ENCODE measurements around the gene PEPD.

Gene PEPD

GRCh38 chr19:33510462-33511194 lies 11.0 kb downstream of the PEPD start:
- DNase-seq, result no peak

DNA sequence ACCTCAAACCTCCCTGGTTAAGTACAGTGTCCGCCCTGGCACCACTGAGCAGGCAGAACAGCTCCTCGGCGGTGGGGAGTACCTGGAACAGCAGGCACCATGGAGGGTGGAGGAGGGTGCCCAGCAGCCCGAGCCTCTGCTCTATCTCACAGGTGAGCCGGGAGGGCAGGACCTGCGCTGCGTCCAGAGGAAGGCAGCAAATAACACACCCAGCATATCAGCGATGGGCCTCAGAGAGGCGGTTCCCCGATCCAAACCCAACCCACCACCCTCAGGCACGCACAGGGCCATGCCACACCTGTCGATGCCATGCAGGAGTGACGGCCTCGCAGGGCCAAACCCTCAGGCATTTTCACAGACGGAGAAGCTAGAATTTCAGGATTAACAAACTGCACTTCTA lies 11.8 kb downstream of the PEPD start:
- no peak for DNase-seq

DNA sequence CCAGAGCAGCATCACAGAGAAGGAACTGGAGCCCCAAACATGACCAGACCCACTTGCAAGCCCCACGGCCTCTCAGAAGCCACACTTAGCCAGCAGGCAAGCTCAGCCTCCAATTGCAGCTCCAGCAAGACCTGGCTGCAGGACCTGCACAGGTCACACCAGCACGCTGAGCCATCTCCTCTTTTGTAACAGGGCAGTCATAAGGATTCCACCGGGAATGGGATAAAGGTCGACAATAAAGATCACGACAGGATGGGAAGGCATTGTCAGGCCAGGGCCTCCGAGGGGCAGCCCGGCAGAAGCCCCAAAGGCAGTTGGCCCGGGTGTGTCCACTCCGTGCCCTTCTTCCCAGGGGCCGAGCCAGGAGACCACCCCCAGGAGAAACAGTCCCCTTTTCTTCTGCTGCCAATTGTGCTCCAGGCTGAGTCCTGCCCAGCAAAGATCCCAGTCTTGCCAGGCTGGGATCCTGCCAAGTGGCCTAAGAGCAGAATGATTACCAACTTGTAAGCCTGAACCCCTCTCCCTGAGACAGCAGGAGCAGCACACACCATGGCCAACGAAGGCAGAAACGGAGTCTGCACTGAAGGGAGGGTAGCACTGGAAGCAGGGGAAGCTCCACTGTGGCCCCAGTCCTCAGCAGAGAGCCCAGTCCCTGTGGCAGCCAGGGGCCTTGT lies 12.5 kb downstream of the PEPD start:
- DNase-seq, result no peak

DNA sequence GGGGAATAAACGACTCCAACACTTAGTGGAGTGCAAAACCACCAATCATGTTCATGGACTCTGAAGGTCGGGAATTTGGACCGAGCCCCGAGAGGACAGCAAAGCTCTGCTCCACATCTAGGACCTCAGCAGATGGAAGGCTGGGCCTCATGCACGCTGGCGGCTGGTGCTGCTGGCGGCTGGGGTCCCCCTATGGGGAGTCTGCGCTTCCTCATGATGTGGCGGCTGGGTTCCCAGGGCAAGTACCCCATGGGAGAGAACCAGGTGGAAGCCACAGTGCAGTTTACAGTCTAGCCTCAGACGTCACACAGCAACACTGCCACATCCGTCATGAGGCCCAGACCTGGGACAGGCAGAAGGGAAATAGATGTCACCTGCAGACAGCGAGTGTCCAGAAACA lies 13.2 kb downstream of the PEPD start:
- no peak for DNase-seq

GRCh38 chr19:33508009-33508408 lies 13.6 kb downstream of the PEPD start:
- DNase-seq, result no peak

GRCh38 chr19:33507021-33507956 lies 14.3 kb downstream of the PEPD start:
- no peak for DNase-seq

DNA sequence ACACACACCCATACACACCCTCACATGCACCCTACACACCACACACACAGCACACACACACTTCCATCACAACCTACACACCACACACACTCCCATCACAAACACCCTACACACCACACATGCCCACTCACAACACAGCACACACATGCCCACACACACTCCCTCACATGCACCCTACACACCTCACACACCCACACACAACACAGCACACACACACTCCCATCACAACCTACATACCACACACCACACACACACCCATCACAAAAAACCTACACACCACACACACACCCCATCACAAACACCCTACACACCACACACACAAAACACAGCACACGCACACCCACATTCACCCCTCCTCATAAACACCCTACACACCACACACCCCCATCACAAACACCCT lies 15.1 kb downstream of the PEPD start:
- DNase-seq, result no peak

GRCh38 chr19:33505823-33506222 lies 15.8 kb downstream of the PEPD start:
- no peak for DNase-seq

GRCh38 chr19:33505148-33505547 lies 16.4 kb downstream of the PEPD start:
- no peak for DNase-seq

- DNase-seq, result no peak
Measured at GRCh38 chr19:33504058-33504444, 17.5 kb downstream of the PEPD start.

DNA sequence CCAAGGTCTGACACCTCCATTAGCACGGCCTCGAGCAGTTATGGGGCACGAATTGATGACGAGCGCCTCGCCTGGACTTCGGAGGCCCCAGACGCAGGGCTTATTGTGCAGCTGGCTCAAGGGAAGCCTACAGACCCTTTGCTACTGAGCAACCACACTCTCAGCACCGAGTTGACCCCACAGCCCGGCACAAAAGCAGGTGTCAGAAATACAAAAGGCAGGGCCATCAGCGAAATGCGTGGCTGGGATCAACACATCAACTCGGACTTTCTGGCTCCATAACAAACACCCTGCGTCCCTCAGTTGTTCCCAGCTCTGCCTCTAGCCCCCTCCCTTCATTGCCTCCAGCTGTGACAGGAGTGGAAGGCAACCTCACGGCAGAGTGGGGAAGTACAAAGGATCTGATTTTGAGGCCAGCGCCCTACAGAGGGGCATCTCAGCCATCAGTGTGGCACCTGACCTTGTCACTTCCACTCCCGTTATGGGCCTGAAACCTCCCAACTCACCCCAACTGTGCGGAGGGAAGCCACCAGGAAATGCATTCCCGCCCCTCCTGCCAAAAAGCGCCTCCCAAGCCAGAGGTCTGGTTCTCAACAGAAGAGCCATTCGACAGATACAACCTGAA lies 18.0 kb downstream of the PEPD start:
- no peak for DNase-seq

GRCh38 chr19:33503030-33503429 lies 18.6 kb downstream of the PEPD start:
- DNase-seq, result no peak

GRCh38 chr19:33502521-33502920 lies 19.1 kb downstream of the PEPD start:
- DNase-seq, result no peak

DNA sequence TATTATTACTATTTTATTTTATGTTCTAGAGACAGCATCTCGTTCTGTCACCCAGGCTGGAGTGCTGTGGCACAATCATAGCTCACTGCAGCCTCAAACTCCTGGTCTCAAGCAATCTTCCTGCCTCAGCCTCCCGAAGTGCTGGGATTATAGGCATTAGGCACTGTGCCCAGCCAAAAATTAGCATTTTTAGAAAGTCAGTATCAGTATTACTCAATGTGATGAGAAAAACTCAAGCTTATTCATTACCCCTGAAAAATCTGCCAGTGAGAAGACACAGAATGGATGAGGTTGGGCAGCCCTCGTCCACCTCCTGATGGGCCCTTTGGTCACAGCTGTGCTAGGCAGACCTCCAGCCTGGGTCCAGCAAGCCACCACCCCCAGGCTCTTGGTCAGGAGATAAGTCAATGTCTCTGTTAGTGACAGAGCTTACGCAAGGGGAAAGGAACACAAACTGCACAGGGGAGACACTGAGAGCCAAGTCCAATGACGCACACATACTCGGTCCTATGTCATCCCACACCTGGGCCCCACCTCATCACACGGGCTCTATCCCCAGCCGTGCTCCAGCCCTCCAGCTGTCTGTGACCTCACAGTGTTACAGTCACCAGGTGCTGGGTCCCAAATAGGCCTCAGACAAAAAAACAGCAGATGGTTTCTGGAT lies 19.8 kb downstream of the PEPD start:
- DNase-seq, result no peak

DNA sequence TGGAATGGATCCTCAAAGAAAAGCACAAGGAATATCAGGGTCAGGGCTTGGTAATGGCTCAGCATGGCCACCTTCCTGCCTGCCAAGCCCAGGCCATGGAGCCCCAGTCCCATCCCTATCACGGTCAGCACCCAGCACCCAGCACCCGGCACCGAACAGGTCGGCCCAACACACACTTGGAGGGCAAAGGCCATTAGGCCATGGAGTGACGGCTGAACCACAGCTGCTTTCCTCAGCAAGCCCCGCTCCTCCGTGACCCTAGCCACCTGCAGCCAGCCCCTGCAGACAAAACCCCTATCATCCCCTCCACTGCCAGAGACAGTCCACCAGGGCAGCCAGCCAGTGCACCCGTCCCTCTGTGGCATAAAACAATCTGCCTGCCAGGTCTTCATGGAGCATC lies 20.6 kb downstream of the PEPD start:
- no peak for DNase-seq

DNA sequence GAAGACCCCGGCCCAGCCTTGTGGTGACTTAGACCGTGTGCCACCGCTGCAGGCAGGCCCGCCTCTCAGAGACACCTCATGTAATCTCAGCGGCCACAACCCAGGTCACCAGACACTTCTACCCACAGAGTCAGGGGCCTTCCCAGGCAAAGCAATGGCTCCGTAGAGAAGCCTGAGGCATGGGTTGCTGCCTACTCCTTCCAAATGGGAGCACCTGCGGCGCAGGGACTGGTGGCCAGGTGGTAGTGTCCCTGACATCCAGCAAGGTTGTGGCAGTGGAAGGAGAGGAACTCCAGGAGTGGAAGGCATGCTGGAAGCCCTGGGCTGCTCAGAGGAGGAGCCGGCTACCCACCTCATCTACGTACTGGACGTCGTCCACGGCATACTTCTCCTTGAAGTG lies 21.0 kb downstream of the PEPD start:
- DNase-seq, result no peak

- DNase-seq, result no peak
Measured at GRCh38 chr19:33499671-33500506, 21.7 kb downstream of the PEPD start.

DNA sequence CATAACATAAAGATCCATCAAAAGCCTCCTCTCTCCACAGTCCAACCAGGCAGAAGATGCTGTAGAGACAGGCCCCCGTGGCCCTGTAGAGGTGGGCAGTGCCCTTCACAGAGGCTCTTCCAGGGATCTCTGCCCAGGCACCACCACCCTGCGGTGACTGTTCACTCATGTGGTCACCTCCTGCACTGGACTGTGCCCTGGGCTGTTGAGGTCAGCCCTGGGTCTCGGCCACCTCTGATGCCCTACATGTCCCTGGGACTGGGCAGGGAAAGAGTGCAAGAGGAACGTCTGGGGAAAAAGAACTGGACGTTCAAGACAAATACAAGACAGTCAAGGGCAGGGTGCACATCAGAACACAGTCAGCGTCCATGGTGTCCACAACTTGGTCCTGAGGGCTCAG lies 22.3 kb downstream of the PEPD start:
- no peak for DNase-seq

- no peak for DNase-seq
Measured at GRCh38 chr19:33498391-33499000, 23.1 kb downstream of the PEPD start.

GRCh38 chr19:33497778-33498175 lies 23.8 kb downstream of the PEPD start:
- DNase-seq, result no peak

GRCh38 chr19:33497131-33497777 lies 24.3 kb downstream of the PEPD start:
- no peak for DNase-seq
